OCI-LY3 (cell line): ENCODE results near the gene CXCL6.

Experiments
- CTCF ChIP-seq: fragments of 200-600, 300-600 bp; sonication (generic); IDR thresholded peaks from 2 replicates; pipeline ENCODE4 v1.5.1; 2014; ENCODE audit warnings: antibody characterized with exemption, low read length, low read depth
- EZH2phosphoT487 ChIP-seq: fragments of 200-600 bp; shearing (Covaris generic); IDR thresholded peaks from 2 replicates; pipeline ENCODE4 v1.6.1; 2018; ENCODE audit warnings: antibody characterized with exemption, mixed run types, low read depth

- TF ChIP-seq CTCF = no peak
- TF ChIP-seq EZH2phosphoT487 = no peak
Observed at GRCh38 chr4:73814679-73815078, 21.8 kb upstream of the CXCL6 start.
